ENCODE measurements around the gene HASPIN.

Gene HASPIN

GRCh38 chr17:3723556-3724377, at the start of gene HASPIN:
HASPIN (plus strand) TSS chr17:3723903; CDS start chr17:3723936, 33 bp downstream.
- peak; percentile 90 for DNase-seq
- in situ Hi-C loops (cut with MboI; ENCODE audit: low pct_unique_long_range_greater_than_20kb, low sequenced_read_pairs), result no loop called here

- no peak for DNase-seq
- in situ Hi-C loops (cut with MboI; ENCODE audit: low pct_unique_long_range_greater_than_20kb, low sequenced_read_pairs), result no loop called here
Measured at GRCh38 chr17:3675886-3676285, 47.8 kb upstream of the HASPIN start.

- in situ Hi-C loops (cut with MboI; ENCODE audit: low pct_unique_long_range_greater_than_20kb, low sequenced_read_pairs), result no loop called here
- DNase-seq, result no peak
Measured at GRCh38 chr17:3678095-3678820, 45.4 kb upstream of the HASPIN start.

- DNase-seq, result no peak
- in situ Hi-C loops (cut with MboI; ENCODE audit: low pct_unique_long_range_greater_than_20kb, low sequenced_read_pairs), result no loop called here
Measured at GRCh38 chr17:3678821-3679530, 44.7 kb upstream of the HASPIN start.

GRCh38 chr17:3679531-3680126, 44.1 kb upstream of the HASPIN start:
- no peak for DNase-seq
- in situ Hi-C loops (cut with MboI; ENCODE audit: low pct_unique_long_range_greater_than_20kb, low sequenced_read_pairs), result no loop called here

- DNase-seq, result no peak
- in situ Hi-C loops (cut with MboI; ENCODE audit: low pct_unique_long_range_greater_than_20kb, low sequenced_read_pairs), result no loop called here
Measured at GRCh38 chr17:3681057-3681456, 42.6 kb upstream of the HASPIN start.

GRCh38 chr17:3681565-3681964, 42.1 kb upstream of the HASPIN start:
- no peak for DNase-seq
- in situ Hi-C loops (cut with MboI; ENCODE audit: low pct_unique_long_range_greater_than_20kb, low sequenced_read_pairs), result no loop called here

GRCh38 chr17:3682033-3682432, 41.7 kb upstream of the HASPIN start:
- no peak for DNase-seq
- in situ Hi-C loops (cut with MboI; ENCODE audit: low pct_unique_long_range_greater_than_20kb, low sequenced_read_pairs), result no loop called here

GRCh38 chr17:3683054-3683511, 40.6 kb upstream of the HASPIN start:
- in situ Hi-C loops (cut with MboI; ENCODE audit: low pct_unique_long_range_greater_than_20kb, low sequenced_read_pairs), result no loop called here
- peak; percentile 70 for DNase-seq

GRCh38 chr17:3685174-3685573, 38.5 kb upstream of the HASPIN start:
- DNase-seq, result no peak
- in situ Hi-C loops (cut with MboI; ENCODE audit: low pct_unique_long_range_greater_than_20kb, low sequenced_read_pairs), result no loop called here

- in situ Hi-C loops (cut with MboI; ENCODE audit: low pct_unique_long_range_greater_than_20kb, low sequenced_read_pairs), result no loop called here
- no peak for DNase-seq
Measured at GRCh38 chr17:3688027-3688553, 35.6 kb upstream of the HASPIN start.

- in situ Hi-C loops (cut with MboI; ENCODE audit: low pct_unique_long_range_greater_than_20kb, low sequenced_read_pairs), result no loop called here
- no peak for DNase-seq
Measured at GRCh38 chr17:3688852-3689261, 34.8 kb upstream of the HASPIN start.

- in situ Hi-C loops (cut with MboI; ENCODE audit: low pct_unique_long_range_greater_than_20kb, low sequenced_read_pairs), result no loop called here
Measured at GRCh38 chr17:3689262-3690093, 34.2 kb upstream of the HASPIN start.

GRCh38 chr17:3690094-3690715, 33.5 kb upstream of the HASPIN start:
- in situ Hi-C loops (cut with MboI; ENCODE audit: low pct_unique_long_range_greater_than_20kb, low sequenced_read_pairs), result no loop called here
- DNase-seq, result no peak

More at GRCh38 chr17:3689262-3690093, 34.2 kb upstream of the HASPIN start:
- no peak for DNase-seq

GRCh38 chr17:3691617-3692067, 32.1 kb upstream of the HASPIN start:
- no peak for DNase-seq
- in situ Hi-C loops (cut with MboI; ENCODE audit: low pct_unique_long_range_greater_than_20kb, low sequenced_read_pairs), result no loop called here

- DNase-seq, result no peak
- in situ Hi-C loops (cut with MboI; ENCODE audit: low pct_unique_long_range_greater_than_20kb, low sequenced_read_pairs), result no loop called here
Measured at GRCh38 chr17:3692346-3692745, 31.4 kb upstream of the HASPIN start.

- DNase-seq, result no peak
- in situ Hi-C loops (cut with MboI; ENCODE audit: low pct_unique_long_range_greater_than_20kb, low sequenced_read_pairs), result no loop called here
Measured at GRCh38 chr17:3693141-3693540, 30.6 kb upstream of the HASPIN start.

GRCh38 chr17:3693829-3694231, 29.9 kb upstream of the HASPIN start:
- no peak for DNase-seq
- in situ Hi-C loops (cut with MboI; ENCODE audit: low pct_unique_long_range_greater_than_20kb, low sequenced_read_pairs), result no loop called here

All from KBM-7 (cell line).